GM12873 (cell line): ENCODE data around the gene ACKR4.

Source experiments
- CTCF ChIP-seq: IDR thresholded peaks from 2 replicates; pipeline ENCODE4 v1.5.1; 2012; ENCODE audit warnings: low read depth, mild to moderate bottlenecking, moderate library complexity, low read length, control low read depth; ENCODE audit not compliant: insufficient read depth; ENCODE audit errors: missing control alignments

Gene ACKR4

GRCh38 chr3:132570016-132570415, 27.1 kb upstream of the ACKR4 start:
- no peak for TF ChIP-seq CTCF

GRCh38 chr3:132573797-132574211, 23.3 kb upstream of the ACKR4 start:
- TF ChIP-seq CTCF, result no peak

GRCh38 chr3:132587401-132587800, 9.7 kb upstream of the ACKR4 start:
- TF ChIP-seq CTCF, result no peak

- TF ChIP-seq CTCF, result no peak
These were observed 4.9 kb upstream of the ACKR4 start for GRCh38 chr3:132592216-132592615.

- TF ChIP-seq CTCF, result no peak
These were observed 3.7 kb upstream of the ACKR4 start for GRCh38 chr3:132593241-132593946.

- TF ChIP-seq CTCF, result no peak
These were observed 3.1 kb upstream of the ACKR4 start for GRCh38 chr3:132593947-132594323.

GRCh38 chr3:132594498-132594897, 2.6 kb upstream of the ACKR4 start:
- TF ChIP-seq CTCF, result no peak

- no peak for TF ChIP-seq CTCF
These were observed 2.1 kb upstream of the ACKR4 start for GRCh38 chr3:132595014-132595413.
